ENCODE measurements around the gene TNS2.
"Not testable (repeated sequence)": the region's sequence is repeated elsewhere in the genome, so short reads cannot be mapped to it uniquely, and the experiment has no call there.

TNS2 gene

GRCh38 chr12:53105256-53105655, 55.4 kb downstream of the TNS2 start:
- H3K27ac ChIP-seq, result no peak overlapping the region

DNA sequence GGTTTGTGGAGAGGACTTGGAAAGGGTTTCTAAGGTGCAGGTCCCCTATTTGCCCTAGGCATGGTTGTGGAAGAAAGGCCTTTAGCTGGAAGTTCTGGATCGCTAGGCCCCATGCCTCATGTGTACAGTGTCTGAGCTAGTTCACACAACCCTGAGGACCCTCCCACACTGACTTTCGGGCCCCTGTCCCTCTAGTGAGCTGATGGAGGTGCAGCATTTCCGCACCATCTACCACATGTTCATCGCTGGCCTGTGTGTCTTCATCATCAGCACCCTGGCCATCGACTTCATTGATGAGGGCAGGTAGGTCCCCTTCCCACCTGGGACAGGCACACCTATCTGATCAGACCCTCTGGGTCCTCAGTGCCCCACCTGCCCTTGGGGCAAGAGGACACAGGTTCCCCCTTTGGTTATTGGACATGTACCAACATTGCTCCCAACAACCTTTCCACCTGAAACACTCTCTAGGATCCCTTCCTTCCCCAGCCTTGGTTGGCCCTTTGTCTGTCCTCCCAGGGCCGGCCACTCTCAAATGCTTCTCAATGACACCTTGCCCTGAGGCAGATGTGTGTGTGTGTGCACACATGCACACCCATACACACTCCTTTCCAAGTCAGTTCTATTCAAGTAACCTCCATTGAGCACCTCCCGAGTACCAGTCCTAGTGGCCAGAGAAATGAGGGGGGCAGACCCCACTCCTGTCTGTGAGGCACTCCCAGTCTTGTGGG, 56.0 kb downstream of the TNS2 start:
- H3K36me3 ChIP-seq, result no peaks in the 10 kb centered on the region

More at GRCh38 chr12:53105256-53105655, 55.4 kb downstream of the TNS2 start:
- DNase-seq, result no peak
- Histone ChIP-seq H3K4me3 (ENCODE audit: low read depth, low read length) (no peak overlapping the region), H3K36me3 (no peaks in the 10 kb centered on the region), H3K9me3 (ENCODE audit: severe bottlenecking) (no peaks in the 10 kb centered on the region), H3K27me3 (ENCODE audit: insufficient read depth, low read depth, severe bottlenecking) (no peaks in the 10 kb centered on the region)
- TF ChIP-seq, protein P1, sequence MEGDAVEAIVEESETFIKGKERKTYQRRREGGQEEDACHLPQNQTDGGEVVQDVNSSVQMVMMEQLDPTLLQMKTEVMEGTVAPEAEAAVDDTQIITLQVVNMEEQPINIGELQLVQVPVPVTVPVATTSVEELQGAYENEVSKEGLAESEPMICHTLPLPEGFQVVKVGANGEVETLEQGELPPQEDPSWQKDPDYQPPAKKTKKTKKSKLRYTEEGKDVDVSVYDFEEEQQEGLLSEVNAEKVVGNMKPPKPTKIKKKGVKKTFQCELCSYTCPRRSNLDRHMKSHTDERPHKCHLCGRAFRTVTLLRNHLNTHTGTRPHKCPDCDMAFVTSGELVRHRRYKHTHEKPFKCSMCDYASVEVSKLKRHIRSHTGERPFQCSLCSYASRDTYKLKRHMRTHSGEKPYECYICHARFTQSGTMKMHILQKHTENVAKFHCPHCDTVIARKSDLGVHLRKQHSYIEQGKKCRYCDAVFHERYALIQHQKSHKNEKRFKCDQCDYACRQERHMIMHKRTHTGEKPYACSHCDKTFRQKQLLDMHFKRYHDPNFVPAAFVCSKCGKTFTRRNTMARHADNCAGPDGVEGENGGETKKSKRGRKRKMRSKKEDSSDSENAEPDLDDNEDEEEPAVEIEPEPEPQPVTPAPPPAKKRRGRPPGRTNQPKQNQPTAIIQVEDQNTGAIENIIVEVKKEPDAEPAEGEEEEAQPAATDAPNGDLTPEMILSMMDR (IDR thresholded peaks at IDR 0.05; ENCODE audit: low read depth, low read length), result no peak

GRCh38 chr12:53107122-53107521, 57.3 kb downstream of the TNS2 start:
- Histone ChIP-seq H3K27ac (no peak overlapping the region), H3K4me3 (ENCODE audit: low read depth, low read length) (no peak overlapping the region), H3K9me3 (ENCODE audit: severe bottlenecking) (no peaks in the 10 kb centered on the region), H3K36me3 (no peaks in the 10 kb centered on the region), H3K27me3 (ENCODE audit: insufficient read depth, low read depth, severe bottlenecking) (no peaks in the 10 kb centered on the region)
- TF ChIP-seq, protein P1 (IDR thresholded peaks at IDR 0.05; ENCODE audit: low read depth, low read length), result no peak
- DNase-seq, result no peak

More for the DNA sequence above, 56.0 kb downstream of the TNS2 start:
- Histone ChIP-seq H3K27me3 (ENCODE audit: insufficient read depth, low read depth, severe bottlenecking) (no peaks in the 10 kb centered on the region), H3K27ac (no peak overlapping the region), H3K4me3 (ENCODE audit: low read depth, low read length) (no peak overlapping the region), H3K9me3 (ENCODE audit: severe bottlenecking) (no peaks in the 10 kb centered on the region)
- TF ChIP-seq, protein P1 (IDR thresholded peaks at IDR 0.05; ENCODE audit: low read depth, low read length), result no peak
- no peak for DNase-seq

GRCh38 chr12:53112431-53112830, 62.6 kb downstream of the TNS2 start:
- not testable (repeated sequence) for DNase-seq; H3K36me3 ChIP-seq; H3K9me3 ChIP-seq (ENCODE audit: severe bottlenecking); H3K27ac ChIP-seq; H3K4me3 ChIP-seq (ENCODE audit: low read depth, low read length); H3K27me3 ChIP-seq (ENCODE audit: insufficient read depth, low read depth, severe bottlenecking)

GRCh38 chr12:53113136-53113705, 63.4 kb downstream of the TNS2 start:
- Histone ChIP-seq H3K9me3 (ENCODE audit: severe bottlenecking) (no peaks in the 10 kb centered on the region), H3K27ac (no peak overlapping the region), H3K4me3 (ENCODE audit: low read depth, low read length) (no peak overlapping the region), H3K36me3 (no peaks in the 10 kb centered on the region), H3K27me3 (ENCODE audit: insufficient read depth, low read depth, severe bottlenecking) (no peaks in the 10 kb centered on the region)
- DNase-seq, result no peak
- TF ChIP-seq, protein P1 (IDR thresholded peaks at IDR 0.05; ENCODE audit: low read depth, low read length), result no peak

DNA sequence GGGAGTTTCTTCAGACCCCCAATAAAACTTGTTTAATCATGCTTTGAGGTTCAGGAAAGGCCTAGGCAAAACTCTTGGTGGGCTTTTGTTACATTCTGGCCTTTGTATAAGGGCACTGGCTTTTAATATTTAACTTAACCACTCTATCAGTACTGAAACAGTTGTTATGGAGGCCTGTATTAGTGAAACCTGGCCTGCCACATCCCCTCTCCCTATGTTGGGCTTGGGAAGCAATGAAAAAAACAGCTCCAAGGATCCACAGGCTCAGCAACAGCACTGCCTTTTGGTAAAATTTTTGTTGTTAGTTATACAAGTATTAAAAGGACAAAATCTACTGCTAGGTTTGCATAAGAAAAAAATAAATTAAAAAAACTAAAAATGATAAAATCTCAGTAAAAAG, 64.1 kb downstream of the TNS2 start:
- no peaks in the 10 kb centered on the region for H3K27me3 ChIP-seq (ENCODE audit: insufficient read depth, low read depth, severe bottlenecking)
- H3K9me3 ChIP-seq (ENCODE audit: severe bottlenecking), result no peaks in the 10 kb centered on the region
- no peak for DNase-seq
- H3K27ac ChIP-seq, result peak overlapping the region; percentile 62
- TF ChIP-seq, protein P1 (IDR thresholded peaks at IDR 0.05; ENCODE audit: low read depth, low read length), result no peak
- H3K36me3 ChIP-seq, result no peaks in the 10 kb centered on the region
- H3K4me3 ChIP-seq (ENCODE audit: low read depth, low read length), result no peak overlapping the region

All from WERI-Rb-1 (cell line).